Measurements from ENCODE around the gene IL6. TPM values are rescaled to one million over a fixed set of nuclear protein-coding genes. Genes with fewer than 3 reads are reported as not detected.
"Not testable (repeated sequence)": the region's sequence is repeated elsewhere in the genome, so short reads cannot be mapped to it uniquely, and the experiment has no call there.

The IL6 gene
- polyA plus RNA-seq, 5 donors = 0.52 to 4.8 (median 1.6) TPM

GRCh38 chr7:22726345-22726906 lies 574 bp upstream of the IL6 start:
- DNase-seq = peak in 1 of 2 donors; percentile 41

- no peak for DNase-seq
Observed at GRCh38 chr7:22727714-22728035, 675 bp downstream of the IL6 start.

GRCh38 chr7:22728401-22729029 lies 1.5 kb downstream of the IL6 start:
- DNase-seq = no peak

- no peak for DNase-seq
Observed at GRCh38 chr7:22729180-22729825, 2.3 kb downstream of the IL6 start.

GRCh38 chr7:22730066-22730710 lies 3.2 kb downstream of the IL6 start:
- DNase-seq = no peak

- no peak for DNase-seq
Observed at GRCh38 chr7:22730921-22731654, 4.1 kb downstream of the IL6 start.

GRCh38 chr7:22731766-22732165 lies 4.8 kb downstream of the IL6 start:
- no peak for DNase-seq

GRCh38 chr7:22732556-22733126 lies 5.6 kb downstream of the IL6 start:
- DNase-seq = no peak

- no peak for DNase-seq
Observed at GRCh38 chr7:22733761-22734160, 6.8 kb downstream of the IL6 start.

GRCh38 chr7:22743014-22743413 lies 16.0 kb downstream of the IL6 start:
- DNase-seq = no peak

GRCh38 chr7:22751341-22751740 lies 24.3 kb downstream of the IL6 start:
- no peak for DNase-seq

- DNase-seq = no peak
Observed at GRCh38 chr7:22757338-22757994, 30.5 kb downstream of the IL6 start.

- DNase-seq = no peak
Observed at GRCh38 chr7:22758576-22758975, 31.6 kb downstream of the IL6 start.

GRCh38 chr7:22759721-22760120 lies 32.7 kb downstream of the IL6 start:
- DNase-seq = no peak

GRCh38 chr7:22762866-22763265 lies 35.9 kb downstream of the IL6 start:
- DNase-seq = no peak

- no peak for DNase-seq
Observed at GRCh38 chr7:22765609-22766008, 38.6 kb downstream of the IL6 start.

GRCh38 chr7:22771194-22771871 lies 44.3 kb downstream of the IL6 start:
- DNase-seq = no peak

GRCh38 chr7:22771872-22772228 lies 44.9 kb downstream of the IL6 start:
- DNase-seq = no peak

- DNase-seq = no peak
Observed at GRCh38 chr7:22772885-22773284, 45.9 kb downstream of the IL6 start.

GRCh38 chr7:22776964-22777363 lies 50.0 kb downstream of the IL6 start:
- no peak for DNase-seq

GRCh38 chr7:22779730-22780323 lies 52.8 kb downstream of the IL6 start:
- DNase-seq = not testable (repeated sequence)

Data from right lung (tissue), 5 donors.